SK-N-SH treated with all-trans-retinoic acid at 6 μM for 48 hours (cell line): ENCODE data around the gene GLMN.

Experiments
- RARB ChIP-seq: fragments of 250-450 bp; sonication (Bioruptor Pico); IDR thresholded peaks from 2 replicates; pipeline ENCODE4 v1.8.0; 2021; ENCODE audit warnings: mild to moderate bottlenecking, moderate library complexity
- SNAI2 ChIP-seq: fragments of 250-450 bp; sonication (Bioruptor Pico); IDR thresholded peaks from 2 replicates; pipeline ENCODE4 v1.5.0; 2020; ENCODE audit warnings: mild to moderate bottlenecking, moderate library complexity

DNA sequence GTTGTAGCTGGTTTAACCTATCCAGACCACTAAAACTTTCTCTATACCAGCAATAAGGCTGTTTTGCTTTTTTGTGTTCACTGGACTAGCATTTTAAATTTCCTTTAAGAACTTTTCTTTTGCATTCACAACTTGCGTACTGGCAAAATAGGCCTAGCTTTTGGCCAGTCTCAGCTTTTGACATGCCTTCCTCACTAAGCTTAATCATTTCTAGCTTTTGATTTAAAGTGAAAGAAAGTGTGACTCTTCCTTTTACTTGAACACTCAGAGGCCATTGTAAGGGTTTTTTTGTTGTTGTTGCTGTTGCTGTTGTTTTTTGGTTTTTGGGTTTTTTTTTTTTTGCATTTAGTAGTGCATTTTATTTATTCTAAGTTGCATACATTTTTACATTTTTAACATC lies 15.2 kb upstream of the GLMN start:
- no peak for TF ChIP-seq SNAI2 (CRISPR knock-in tag)
- no peak for TF ChIP-seq RARB (CRISPR knock-in tag)
